Endothelial cell of umbilical vein (primary cell): ENCODE results near the gene SAMD1. TPM values are rescaled to one million over a fixed set of nuclear protein-coding genes. Genes with fewer than 3 reads are reported as not detected.

ENCODE experiments used
- BruUV-seq: library from RNA; stranded (reverse); fragments of 400-500 nt; replicated peaks from 2 replicates; lab custom pipeline; 2021; lab: Mats Ljungman, UMichigan
- CTCF ChIA-PET: fragments of 300-600, 350-600 bp; sonication (Branson Sonifier 250); formaldehyde crosslinking; loops from one replicate; lab custom pipeline; 2021; ENCODE audit warnings: antibody characterized with exemption, inconsistent platforms; lab: Charles Lee
- POLR2A ChIA-PET: fragments of 300-600, 350-600 bp; sonication (Branson Sonifier 250); formaldehyde crosslinking; loops from one replicate; lab custom pipeline; 2021; ENCODE audit warnings: antibody characterized with exemption, inconsistent platforms; lab: Charles Lee
- DNase-seq: peaks from one replicate; pipeline ENCODE4 v3.0.0-alpha.2; 2011; ENCODE audit warnings: low read depth, low spot score
- FAIRE-seq: peaks from 2 replicates; lab custom pipeline; 2011; peaks lifted over from hg19 to GRCh38; lab: Jason Lieb, UNC
- H2AFZ ChIP-seq: 2 replicates; pipeline ENCODE4 v1.6.0; 2012; ENCODE audit warnings: low read depth, low read length, control low read depth, inconsistent platforms
- H3K27ac ChIP-seq: 2 replicates; pipeline ENCODE4 v1.5.1; 2011; ENCODE audit warnings: low read depth, mild to moderate bottlenecking, control low read depth, low read length, moderate library complexity; ENCODE audit not compliant: insufficient read depth
- H3K27me3 ChIP-seq, 2 experiments: 2 replicates each; pipeline versions ENCODE4 v1.6.0 to v1.6.1; 2011; ENCODE audit warnings: low read length in 2 of 2, mixed read lengths in 1 of 2; ENCODE audit not compliant: control insufficient read depth in 2 of 2, insufficient read depth in 2 of 2
- H3K36me3 ChIP-seq, 2 experiments: 2 replicates in 1 of 2; 3 replicates in 1 of 2; pipeline ENCODE4 v1.5.1; 2011; ENCODE audit warnings: low read length in 2 of 2, mild to moderate bottlenecking in 1 of 2, moderate library complexity in 1 of 2; ENCODE audit not compliant: control insufficient read depth in 2 of 2, insufficient read depth in 2 of 2; ENCODE audit errors: extremely low read depth in 1 of 2
- H3K4me1 ChIP-seq: 3 replicates; pipeline ENCODE4 v1.5.1; 2011; ENCODE audit warnings: mild to moderate bottlenecking, low read length; ENCODE audit not compliant: control insufficient read depth, insufficient read depth; ENCODE audit errors: extremely low read depth
- H3K4me2 ChIP-seq: 2 replicates; pipeline ENCODE4 v1.6.1; 2011; ENCODE audit warnings: low read length, control low read depth, mixed read lengths; ENCODE audit not compliant: insufficient read depth
- H3K4me3 ChIP-seq, 3 experiments: fragments of 200-600 bp in 1 of 3; sonication (generic), shearing (Covaris generic) in 1 of 3; replicated peaks in 1 of 3; 2 replicates each; pipeline ENCODE4 v1.5.1; 2011 to 2016; ENCODE audit warnings: control low read depth in 3 of 3, low read length in 3 of 3, mild to moderate bottlenecking in 2 of 3, inconsistent platforms in 1 of 3, low read depth in 1 of 3, moderate library complexity in 1 of 3; ENCODE audit not compliant: insufficient read depth in 1 of 3
- H3K79me2 ChIP-seq: 2 replicates; pipeline ENCODE4 v1.6.0; 2012; ENCODE audit warnings: low read length, inconsistent platforms; ENCODE audit not compliant: control insufficient read depth, insufficient read depth
- H3K9ac ChIP-seq: replicated peaks from 2 replicates; pipeline ENCODE3; 2011; ENCODE audit warnings: low read length, control low read depth; ENCODE audit not compliant: insufficient read depth; ENCODE audit errors: extremely low read depth
- H3K9me1 ChIP-seq: replicated peaks from 3 replicates; pipeline ENCODE4 v1.6.0; 2011; ENCODE audit warnings: mild to moderate bottlenecking, low read length; ENCODE audit not compliant: control insufficient read depth, insufficient read depth; ENCODE audit errors: extremely low read depth
- H3K9me3 ChIP-seq: replicated peaks from 2 replicates; pipeline ENCODE4 v1.5.1; 2012; ENCODE audit warnings: low read length, inconsistent platforms; ENCODE audit not compliant: control insufficient read depth, insufficient read depth
- H4K20me1 ChIP-seq: replicated peaks from 2 replicates; pipeline ENCODE3; 2011; ENCODE audit warnings: mild to moderate bottlenecking, low read length; ENCODE audit not compliant: control insufficient read depth, insufficient read depth; ENCODE audit errors: extremely low read depth
- EZH2 ChIP-seq: IDR thresholded peaks from 2 replicates; pipeline ENCODE4 v1.6.1; 2012; ENCODE audit warnings: borderline replicate concordance, low read depth, mild to moderate bottlenecking, moderate library complexity, low read length, inconsistent platforms; ENCODE audit not compliant: severe bottlenecking
- FOS ChIP-seq: IDR thresholded peaks from 2 replicates; pipeline ENCODE4 v1.6.1; 2011; ENCODE audit warnings: mild to moderate bottlenecking, low read length, moderate library complexity, borderline replicate concordance; ENCODE audit not compliant: insufficient read depth
- GATA2 ChIP-seq: IDR thresholded peaks from 2 replicates; pipeline ENCODE4 v1.7.0; 2011; ENCODE audit warnings: low read depth, mild to moderate bottlenecking, moderate library complexity, mixed read lengths, low read length; ENCODE audit not compliant: insufficient read length, insufficient read depth
- JUN ChIP-seq: IDR thresholded peaks from 2 replicates; pipeline ENCODE4 v1.6.1; 2011; ENCODE audit warnings: borderline replicate concordance, low read depth; ENCODE audit not compliant: insufficient read length, insufficient read depth
- POLR2A ChIP-seq: IDR thresholded peaks from 2 replicates; pipeline ENCODE4 v1.6.1; 2012; ENCODE audit warnings: low read depth, mild to moderate bottlenecking, control low read depth, low read length
- POLR2AphosphoS5 ChIP-seq: IDR thresholded peaks from 2 replicates; pipeline ENCODE4 v1.6.1; 2012; ENCODE audit warnings: low read depth, mild to moderate bottlenecking, control low read depth, low read length, moderate library complexity; ENCODE audit not compliant: insufficient read depth
- dilution Hi-C: fragments of 300-500 bp; cut with MboI; formaldehyde crosslinking; loops from one replicate; pipeline ENCODE4 v1.15.0; 2019; ENCODE audit warnings: low sequenced_read_pairs; ENCODE audit not compliant: extremely low pct_ligation_motif_present
- intact Hi-C: fragments of 100-400 bp; cut with micrococcal nuclease; formaldehyde crosslinking; loops from one replicate; pipeline ENCODE4 v1.10.0; 2022
- polyA plus RNA-seq, 4 experiments: library from polyadenylated mRNA; depleted of rRNA in 3 of 4; stranded (reverse) in 3 of 4; unstranded in 1 of 4; fragments of >200 nt; gene quantifications; 2 replicates each; pipeline versions ENCODE4 v1.2.1 to v1.2.3, GENCODE V29; 2011 to 2012; ENCODE audit warnings: missing spikeins in 1 of 4
- total RNA-seq: library from RNA; stranded (reverse); gene quantifications from 2 replicates; pipeline ENCODE4 v1.2.3, GENCODE V29; 2021
- TF ChIP-seq, protein P1 (sequence below), 2 donors: IDR thresholded peaks; 1 replicate in 1 of 2; 2 replicates in 1 of 2; pipeline ENCODE4 v1.5.1; 2011; ENCODE audit warnings: low read length in 2 of 2, mild to moderate bottlenecking in 2 of 2, moderate library complexity in 2 of 2, control low read depth in 1 of 2, inconsistent platforms in 1 of 2, low read depth in 1 of 2; ENCODE audit not compliant: insufficient read depth in 1 of 2; ENCODE audit errors: extremely low read depth in 1 of 2

SAMD1 gene
- total and polyA plus RNA-seq, 2 donors (not counting 3 experiments of a cell fraction or from before 2014, with no cell fraction given) = 14.1 to 35.9 TPM

DNA sequence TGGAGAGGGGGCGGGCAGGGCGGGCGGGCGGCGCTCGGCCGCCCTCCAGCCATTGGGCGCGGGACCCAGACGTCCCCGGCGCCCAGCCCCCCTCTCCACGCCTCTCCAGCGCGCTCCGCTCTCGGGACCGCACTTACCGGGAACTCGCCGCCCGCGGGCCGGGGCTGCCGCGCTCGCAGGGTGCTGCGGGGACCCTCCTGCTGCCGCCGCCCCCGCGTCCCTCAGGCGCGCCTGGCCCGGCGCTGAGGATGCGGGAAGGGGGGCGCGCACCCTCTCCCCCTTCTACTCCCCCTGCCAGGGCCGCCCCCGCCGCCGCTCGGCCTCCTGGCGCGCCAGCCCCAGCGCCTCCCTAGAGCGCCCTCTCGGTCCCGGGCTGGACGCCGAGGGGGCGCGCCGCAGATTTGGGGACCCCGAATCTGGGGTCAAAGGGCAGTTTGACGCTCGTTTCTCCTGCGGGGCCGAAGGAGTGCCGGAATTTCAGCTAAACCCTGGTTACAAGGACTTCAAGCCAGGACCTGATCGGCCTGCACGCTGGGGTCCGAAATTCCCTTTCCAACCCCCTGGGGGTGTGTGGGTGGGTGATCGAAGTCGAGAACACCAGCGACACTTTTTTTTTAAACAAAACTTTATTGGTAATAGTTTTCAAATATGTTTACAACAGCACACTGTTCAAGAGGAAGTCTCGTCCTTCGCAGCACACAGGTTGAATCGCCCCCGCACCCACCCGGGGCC lies 696 bp upstream of the SAMD1 start:
- Histone ChIP-seq H3K4me3 (peak overlapping the region; percentile 52 to 94 (median 86)), H3K79me2 (no peaks in the 10 kb centered on the region), H3K36me3 (peaks cover 0 to 9% of the 10 kb centered on the region in 2 experiments), H4K20me1 (no peaks in the 10 kb centered on the region), H3K9me3 (peaks cover 3% of the 10 kb centered on the region), H3K9ac (peak overlapping the region; percentile 78), H3K27me3 (no peaks in the 10 kb centered on the region), H3K9me1 (no peaks in the 10 kb centered on the region), H3K4me2 (peak overlapping the region; percentile 94), H3K27ac (peak overlapping the region; percentile 65), H3K4me1 (peaks cover 9% of the 10 kb centered on the region), H2AFZ (peak overlapping the region; percentile 83)
- dilution Hi-C loops (no loop called here), intact Hi-C loops (loop anchor here (1.0 to 2.0 kb wide), 2 partner anchors 26 to 45 kb away; partner anchors contain the start of genes ASF1B and PRKACA)
- FAIRE-seq = peak; percentile 46
- POLR2A ChIA-PET = no interaction called here
- BruUV-seq = no TSS peak
- CTCF ChIA-PET = interaction anchor here (1.3 kb wide), 1 partner anchor 19 kb away, joined by 5 read pairs; the partner anchor contains the start of gene MISP3
- TF ChIP-seq EZH2 = no peak
- no peak for TF ChIP-seq FOS
- TF ChIP-seq POLR2AphosphoS5 = peak; percentile 34
- no peak for TF ChIP-seq POLR2A
- TF ChIP-seq JUN = no peak
- TF ChIP-seq GATA2 = no peak
- TF ChIP-seq, protein P1, sequence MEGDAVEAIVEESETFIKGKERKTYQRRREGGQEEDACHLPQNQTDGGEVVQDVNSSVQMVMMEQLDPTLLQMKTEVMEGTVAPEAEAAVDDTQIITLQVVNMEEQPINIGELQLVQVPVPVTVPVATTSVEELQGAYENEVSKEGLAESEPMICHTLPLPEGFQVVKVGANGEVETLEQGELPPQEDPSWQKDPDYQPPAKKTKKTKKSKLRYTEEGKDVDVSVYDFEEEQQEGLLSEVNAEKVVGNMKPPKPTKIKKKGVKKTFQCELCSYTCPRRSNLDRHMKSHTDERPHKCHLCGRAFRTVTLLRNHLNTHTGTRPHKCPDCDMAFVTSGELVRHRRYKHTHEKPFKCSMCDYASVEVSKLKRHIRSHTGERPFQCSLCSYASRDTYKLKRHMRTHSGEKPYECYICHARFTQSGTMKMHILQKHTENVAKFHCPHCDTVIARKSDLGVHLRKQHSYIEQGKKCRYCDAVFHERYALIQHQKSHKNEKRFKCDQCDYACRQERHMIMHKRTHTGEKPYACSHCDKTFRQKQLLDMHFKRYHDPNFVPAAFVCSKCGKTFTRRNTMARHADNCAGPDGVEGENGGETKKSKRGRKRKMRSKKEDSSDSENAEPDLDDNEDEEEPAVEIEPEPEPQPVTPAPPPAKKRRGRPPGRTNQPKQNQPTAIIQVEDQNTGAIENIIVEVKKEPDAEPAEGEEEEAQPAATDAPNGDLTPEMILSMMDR (IDR thresholded peaks at IDR 0.05; ENCODE audit: extremely low read depth in 1 of 2, insufficient read depth in 1 of 2, low read depth in 1 of 2, low read length in 2 of 2) = peak in 1 of 2 donors; percentile 27
- DNase-seq = peak; percentile 66
